Mammary epithelial cell (primary cell): ENCODE data around the gene RANBP9.

ENCODE experiments used
- CTCF ChIP-seq, 2 donors: IDR thresholded peaks in 1 of 2; conservative IDR thresholded peaks in 1 of 2; 2 replicates each; pipeline ENCODE4 v1.5.1; 2011 to 2012; ENCODE audit warnings: inconsistent platforms in 2 of 2, low read length in 2 of 2, mild to moderate bottlenecking in 2 of 2, control low read depth in 1 of 2, low read depth in 1 of 2; ENCODE audit not compliant: insufficient read depth in 1 of 2; ENCODE audit errors: extremely low read depth in 1 of 2
- EZH2 ChIP-seq: IDR thresholded peaks from 2 replicates; pipeline ENCODE4 v1.6.1; 2012; ENCODE audit warnings: low read length, inconsistent platforms, borderline replicate concordance

- TF ChIP-seq CTCF (conservative IDR thresholded peaks at IDR 0.05 in 1 of 2, IDR thresholded peaks at IDR 0.05 in 1 of 2; ENCODE audit: extremely low read depth in 1 of 2, insufficient read depth in 1 of 2, low read depth in 1 of 2, low read length in 2 of 2) (peak; percentile 15 to 55), EZH2 (no peak)
These were observed 137.5 kb downstream of the RANBP9 start for GRCh38 chr6:13574149-13574570.
